A673 (cell line): ENCODE data around the gene PPP1R3F. TPM values are rescaled to one million over a fixed set of nuclear protein-coding genes. Genes with fewer than 3 reads are reported as not detected.

ENCODE experiments used
- BruUV-seq: library from RNA; stranded (reverse); fragments of 400-500 nt; replicated peaks from 2 replicates; lab custom pipeline; 2021; lab: Mats Ljungman, UMichigan
- CTCF ChIA-PET: fragments of 300-600 bp; sonication (Branson Sonifier 250); formaldehyde crosslinking; loops from one replicate; lab custom pipeline; 2022; ENCODE audit warnings: antibody characterized with exemption; lab: Charles Lee
- POLR2A ChIA-PET: fragments of 300-600 bp; sonication (Branson Sonifier 250); formaldehyde crosslinking; loops from one replicate; lab custom pipeline; 2022; ENCODE audit warnings: antibody characterized with exemption; ENCODE audit not compliant: low non-redundant PET; lab: Charles Lee
- DNase-seq: peaks from one replicate; pipeline ENCODE4 v3.0.0-alpha.2; 2015; ENCODE audit warnings: low spot score
- H3K27ac ChIP-seq: fragments of 200-600 bp; sonication (generic); 2 replicates; pipeline ENCODE4 v1.5.1; 2016; ENCODE audit warnings: mixed run types, low read depth, mild to moderate bottlenecking, mixed read lengths, antibody characterized with exemption, low read length; ENCODE audit not compliant: poor library complexity, severe bottlenecking
- H3K27me3 ChIP-seq: fragments of 200-600 bp; sonication (generic); replicated peaks from 2 replicates; pipeline ENCODE4 v1.6.1; 2017; ENCODE audit warnings: mixed run types, low read depth, mild to moderate bottlenecking, mixed read lengths, antibody characterized with exemption, low read length; ENCODE audit not compliant: insufficient read depth, poor library complexity
- H3K36me3 ChIP-seq: fragments of 200-600 bp; sonication (generic); 2 replicates; pipeline ENCODE4 v1.6.1; 2016; ENCODE audit warnings: mixed run types, mild to moderate bottlenecking, mixed read lengths, antibody characterized with exemption, low read length; ENCODE audit not compliant: insufficient read depth, poor library complexity, severe bottlenecking
- H3K4me1 ChIP-seq: fragments of 200-600 bp; sonication (generic); 2 replicates; pipeline ENCODE4 v1.6.1; 2017; ENCODE audit warnings: mixed run types, mild to moderate bottlenecking, mixed read lengths, antibody characterized with exemption, low read length; ENCODE audit not compliant: insufficient read depth, poor library complexity, severe bottlenecking
- H3K4me3 ChIP-seq: fragments of 200-600 bp; sonication (generic); 2 replicates; pipeline ENCODE4 v1.5.1; 2016; ENCODE audit warnings: low read depth, mixed run types, mild to moderate bottlenecking, mixed read lengths, low read length; ENCODE audit not compliant: poor library complexity, severe bottlenecking
- H3K9me3 ChIP-seq: fragments of 200-600 bp; sonication (generic); 2 replicates; pipeline ENCODE4 v1.6.1; 2016; ENCODE audit warnings: mixed run types, low read depth, mild to moderate bottlenecking, mixed read lengths, antibody characterized with exemption, low read length; ENCODE audit not compliant: poor library complexity, severe bottlenecking
- CTCF ChIP-seq: fragments of 300-800, 200-600 bp; sonication (generic); conservative IDR thresholded peaks from 2 replicates; pipeline ENCODE4 v1.5.1; 2017; ENCODE audit warnings: low read depth, mild to moderate bottlenecking, antibody characterized with exemption, low read length, moderate library complexity, mixed read lengths
- EZH2 ChIP-seq: fragments of 200-600 bp; sonication (generic); IDR thresholded peaks from 2 replicates; pipeline ENCODE4 v1.6.1; 2017; ENCODE audit warnings: borderline replicate concordance, low read depth, mild to moderate bottlenecking, mixed read lengths, antibody characterized with exemption, low read length; ENCODE audit not compliant: poor library complexity, severe bottlenecking
- intact Hi-C: fragments of 100-400 bp; cut with micrococcal nuclease; formaldehyde crosslinking; loops from one replicate; pipeline ENCODE4 v1.10.0; 2022; ENCODE audit not compliant: unreplicated experiment
- total RNA-seq: library from RNA; stranded (reverse); gene quantifications from 2 replicates; pipeline ENCODE4 v1.2.3, GENCODE V29; 2021

PPP1R3F gene
- total RNA-seq, 1 experiment from 2014 or later: 12.3 TPM

DNA sequence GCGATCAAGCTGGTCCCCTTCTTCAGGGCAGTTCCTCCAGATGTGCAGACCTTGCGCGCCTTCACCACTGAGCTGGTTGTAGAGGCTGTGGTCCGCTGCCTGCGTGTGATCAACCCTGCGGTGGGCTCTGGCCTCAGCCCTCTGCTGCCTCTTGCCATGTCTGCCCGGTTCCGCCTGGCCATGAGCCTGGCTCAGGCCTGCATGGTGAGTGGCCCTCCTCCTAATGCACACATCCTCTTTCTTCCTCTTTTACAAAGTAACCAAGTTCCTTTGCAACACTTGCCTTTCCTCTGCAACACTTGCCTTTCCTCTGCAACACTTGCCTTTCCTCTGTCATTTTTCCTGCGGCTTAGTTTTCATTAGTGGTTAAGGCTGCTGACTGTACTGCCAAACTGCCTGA is 32.5 kb upstream of the PPP1R3F start:
- POLR2A ChIA-PET: no interaction called here
- intact Hi-C loops: no loop called here
- Histone ChIP-seq H3K4me1 (no peaks in the 10 kb centered on the region), H3K27me3 (no peaks in the 10 kb centered on the region), H3K4me3 (no peak overlapping the region), H3K27ac (no peak overlapping the region), H3K36me3 (no peaks in the 10 kb centered on the region), H3K9me3 (no peaks in the 10 kb centered on the region)
- no peak for DNase-seq
- CTCF ChIA-PET: no interaction called here
- no peak for TF ChIP-seq CTCF
- BruUV-seq: no TSS peak

- Histone ChIP-seq H3K9me3 (no peaks in the 10 kb centered on the region), H3K27me3 (no peaks in the 10 kb centered on the region), H3K4me1 (no peaks in the 10 kb centered on the region), H3K27ac (no peak overlapping the region), H3K36me3 (no peaks in the 10 kb centered on the region), H3K4me3 (no peak overlapping the region)
- no TSS peak for BruUV-seq
- intact Hi-C loops: no loop called here
- DNase-seq: no peak
- ChIA-PET CTCF (no interaction called here), POLR2A (no interaction called here)
- TF ChIP-seq CTCF: no peak
- no peak for TF ChIP-seq EZH2
These were observed 30.9 kb upstream of the PPP1R3F start for GRCh38 chrX:49238735-49239134.

GRCh38 chrX:49242545-49243066 is 27.0 kb upstream of the PPP1R3F start:
- no peaks in the 10 kb centered on the region for H3K9me3 ChIP-seq
- no peak overlapping the region for H3K27ac ChIP-seq
- BruUV-seq: no TSS peak
- H3K36me3 ChIP-seq: no peaks in the 10 kb centered on the region
- TF ChIP-seq CTCF (no peak), EZH2 (no peak)
- H3K27me3 ChIP-seq: no peaks in the 10 kb centered on the region
- no peaks in the 10 kb centered on the region for H3K4me1 ChIP-seq
- POLR2A ChIA-PET: no interaction called here
- intact Hi-C loops: no loop called here
- DNase-seq: no peak
- CTCF ChIA-PET: no interaction called here
- H3K4me3 ChIP-seq: no peak overlapping the region
